Fibroblast of villous mesenchyme (primary cell): ENCODE measurements around the gene P2RX5. TPM values are rescaled to one million over a fixed set of nuclear protein-coding genes. Genes with fewer than 3 reads are reported as not detected.

Source experiments
- DNase-seq: peaks from one replicate; pipeline ENCODE4 v3.0.0-alpha.2; 2010; ENCODE audit warnings: low read depth
- H3K4me3 ChIP-seq: 2 replicates; pipeline ENCODE4 v1.5.1; 2011; ENCODE audit warnings: low read depth, mild to moderate bottlenecking, low read length
- CTCF ChIP-seq: IDR thresholded peaks from 2 replicates; pipeline ENCODE4 v1.5.1; 2012; ENCODE audit warnings: low read depth, mild to moderate bottlenecking, low read length; ENCODE audit not compliant: insufficient read depth
- total RNA-seq: library from RNA; depleted of rRNA; stranded (reverse); fragments of >200 nt; gene quantifications from 2 replicates; pipeline ENCODE4 v1.2.3, GENCODE V29; 2012

P2RX5 gene
- total RNA-seq, 1 donor: 2.2 TPM

GRCh38 chr17:3643889-3644349, 52.0 kb downstream of the P2RX5 start:
- no peak for TF ChIP-seq CTCF
- DNase-seq: no peak
- H3K4me3 ChIP-seq: no peak overlapping the region

GRCh38 chr17:3641717-3642486, 54.1 kb downstream of the P2RX5 start:
- no peak for TF ChIP-seq CTCF
- no peak for DNase-seq
- no peak overlapping the region for H3K4me3 ChIP-seq

GRCh38 chr17:3641014-3641413, 54.9 kb downstream of the P2RX5 start:
- DNase-seq: no peak
- H3K4me3 ChIP-seq: no peak overlapping the region
- TF ChIP-seq CTCF: no peak

- no peak for TF ChIP-seq CTCF
- peak; percentile 44 for DNase-seq
- H3K4me3 ChIP-seq: no peak overlapping the region
Observed at GRCh38 chr17:3639981-3640596, 55.9 kb downstream of the P2RX5 start.

- TF ChIP-seq CTCF: no peak
- no peak for DNase-seq
- H3K4me3 ChIP-seq: peak overlapping the region; percentile 93
Observed at GRCh38 chr17:3636908-3637373, 59.0 kb downstream of the P2RX5 start.

- no peak for TF ChIP-seq CTCF
- peak within 1 kb of the TSS; percentile 93 for H3K4me3 ChIP-seq
- peak; percentile 97 for DNase-seq
Observed at GRCh38 chr17:3636154-3636907, 59.6 kb downstream of the P2RX5 start, which contains the start of the genes CTNS and SHPK. Gene CTNS (plus strand): TSS chr17:3636760. CDS start chr17:3640207, 3,447 bp downstream. Gene SHPK (minus strand): TSS chr17:3636250. CDS start chr17:3636219, 31 bp downstream.
